Measurements from ENCODE around the gene SAP30BP.

GRCh38 chr17:75722076-75722475 is 54.9 kb downstream of the SAP30BP start:
- no peak for TF ChIP-seq MAX (IDR thresholded peaks at IDR 0.05)
- no peak for TF ChIP-seq MYC (IDR thresholded peaks at IDR 0.05; ENCODE audit: borderline replicate concordance, low read length)

Data from A549 (cell line).